ENCODE data around the gene CLVS2.

GRCh38 chr6:123017104-123017682 lies 21.2 kb downstream of the CLVS2 start:
- TF ChIP-seq CTCF (conservative IDR thresholded peaks at IDR 0.05; ENCODE audit: low read depth in 2 of 2) = no peak
- no peak for TF ChIP-seq EZH2 (IDR thresholded peaks at IDR 0.05; ENCODE audit: low read depth, unreplicated experiment)
- no peak for TF ChIP-seq CREB1 (CRISPR knock-in tag; IDR thresholded peaks at IDR 0.05; ENCODE audit: low read depth)
- TF ChIP-seq ZNF114 (CRISPR knock-in tag; IDR thresholded peaks at IDR 0.05) = no peak
- no peak for TF ChIP-seq REST (IDR thresholded peaks at IDR 0.05; ENCODE audit: unreplicated experiment)
- no peak for TF ChIP-seq EZH2phosphoT487 (IDR thresholded peaks at IDR 0.05; ENCODE audit: unreplicated experiment)
- TF ChIP-seq POLR2AphosphoS5 (IDR thresholded peaks at IDR 0.05; ENCODE audit: low read depth) = no peak
- no peak for TF ChIP-seq NANOG (IDR thresholded peaks at IDR 0.05; ENCODE audit: borderline replicate concordance)
- TF ChIP-seq ETS1 (IDR thresholded peaks at IDR 0.05) = no peak
- TF ChIP-seq JUNB (IDR thresholded peaks at IDR 0.05; ENCODE audit: unreplicated experiment) = no peak
- no peak for TF ChIP-seq ZNF331 (CRISPR knock-in tag; IDR thresholded peaks at IDR 0.05; ENCODE audit: low read depth)
- TF ChIP-seq STAT1 (IDR thresholded peaks at IDR 0.05; ENCODE audit: unreplicated experiment) = no peak
- no peak for TF ChIP-seq ZNF462 (CRISPR knock-in tag; IDR thresholded peaks at IDR 0.05)

Measured in GM23338 (cell line).